Right atrium auricular region (tissue), 2 donors: Measurements from ENCODE around the gene BATF2. TPM values are rescaled to one million over a fixed set of nuclear protein-coding genes. Genes with fewer than 3 reads are reported as not detected.
"Not testable (repeated sequence)": the region's sequence is repeated elsewhere in the genome, so short reads cannot be mapped to it uniquely, and the experiment has no call there.

ENCODE experiments used
- DNase-seq: peaks from one replicate; pipeline ENCODE4 v3.0.0-alpha.2; 2019; ENCODE audit warnings: low spot score
- H3K27ac ChIP-seq, 2 donors: fragments of 200-600 bp; sonication (generic); 1 replicate in 1 of 2; 2 replicates in 1 of 2; pipeline ENCODE4 v1.5.1; 2016 to 2019
- H3K27me3 ChIP-seq, 2 donors: fragments of 200-600 bp; sonication (generic); one replicate each; pipeline versions ENCODE4 v1.5.1 to v1.6.0; 2017 to 2019
- H3K36me3 ChIP-seq: fragments of 200-600 bp; sonication (generic); one replicate; pipeline ENCODE4 v1.5.1; 2016
- H3K4me1 ChIP-seq, 2 donors: fragments of 200-600 bp; sonication (generic); one replicate each; pipeline versions ENCODE4 v1.5.1 to v1.6.0; 2017 to 2019
- H3K4me3 ChIP-seq, 2 donors: fragments of 200-600 bp; sonication (generic); 1 replicate in 1 of 2; 2 replicates in 1 of 2; pipeline ENCODE4 v1.5.1; 2017 to 2019; ENCODE audit warnings: mild to moderate bottlenecking in 1 of 2, moderate library complexity in 1 of 2
- H3K9me3 ChIP-seq, 2 donors: fragments of 200-600 bp; sonication (generic); one replicate each; pipeline ENCODE4 v1.5.1; 2019
- total RNA-seq, 2 donors: library from RNA; depleted of rRNA; stranded (reverse); fragments of >200 nt; gene quantifications; one replicate each; pipeline ENCODE4 v1.1.0, GENCODE V29; 2016
- TF ChIP-seq, protein P1 (sequence below), 2 donors: fragments of 200-600 bp; sonication (generic); IDR thresholded peaks; one replicate each; pipeline ENCODE4 v1.5.1; 2019; ENCODE audit warnings: antibody characterized with exemption in 2 of 2

BATF2 gene
- total RNA-seq, 2 donors from 2014 or later = 1.1 to 1.6 TPM

DNA sequence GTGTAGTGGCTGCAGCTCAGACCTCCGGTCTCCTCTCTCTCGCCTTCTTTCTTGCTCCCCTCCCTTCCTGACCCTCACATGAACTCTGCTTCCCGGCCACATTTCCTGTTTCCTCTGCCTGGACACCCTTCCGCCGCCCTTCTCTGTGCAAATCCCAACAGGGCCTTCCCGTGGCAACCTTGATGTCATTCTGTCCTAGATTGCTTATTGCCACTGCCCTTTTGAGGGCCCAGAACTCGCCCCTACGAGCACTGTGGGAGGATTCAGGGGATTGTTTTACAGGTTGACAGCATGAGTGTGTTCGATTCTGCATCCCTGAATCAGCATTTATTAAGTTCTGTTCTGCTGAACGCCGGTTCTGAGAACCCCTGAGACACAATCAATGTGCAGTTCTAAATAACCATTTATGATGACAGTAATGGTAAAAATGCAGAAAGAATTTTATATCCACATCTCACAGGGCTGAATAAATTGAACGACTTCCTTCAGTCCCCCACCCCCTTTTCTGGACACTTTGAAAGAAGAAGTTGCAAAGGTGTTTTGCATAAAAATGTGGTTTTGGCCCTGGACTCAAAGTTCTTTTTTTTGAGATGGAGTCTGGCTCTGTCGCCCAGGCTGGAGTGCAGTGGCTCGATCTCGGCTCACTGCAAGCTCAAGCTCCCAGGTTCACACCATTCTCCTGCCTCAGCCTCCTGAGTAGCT is 6.4 kb downstream of the BATF2 start:
- H3K4me3 ChIP-seq = peak overlapping the region in 1 of 2 donors; percentile 3
- TF ChIP-seq, protein P1, sequence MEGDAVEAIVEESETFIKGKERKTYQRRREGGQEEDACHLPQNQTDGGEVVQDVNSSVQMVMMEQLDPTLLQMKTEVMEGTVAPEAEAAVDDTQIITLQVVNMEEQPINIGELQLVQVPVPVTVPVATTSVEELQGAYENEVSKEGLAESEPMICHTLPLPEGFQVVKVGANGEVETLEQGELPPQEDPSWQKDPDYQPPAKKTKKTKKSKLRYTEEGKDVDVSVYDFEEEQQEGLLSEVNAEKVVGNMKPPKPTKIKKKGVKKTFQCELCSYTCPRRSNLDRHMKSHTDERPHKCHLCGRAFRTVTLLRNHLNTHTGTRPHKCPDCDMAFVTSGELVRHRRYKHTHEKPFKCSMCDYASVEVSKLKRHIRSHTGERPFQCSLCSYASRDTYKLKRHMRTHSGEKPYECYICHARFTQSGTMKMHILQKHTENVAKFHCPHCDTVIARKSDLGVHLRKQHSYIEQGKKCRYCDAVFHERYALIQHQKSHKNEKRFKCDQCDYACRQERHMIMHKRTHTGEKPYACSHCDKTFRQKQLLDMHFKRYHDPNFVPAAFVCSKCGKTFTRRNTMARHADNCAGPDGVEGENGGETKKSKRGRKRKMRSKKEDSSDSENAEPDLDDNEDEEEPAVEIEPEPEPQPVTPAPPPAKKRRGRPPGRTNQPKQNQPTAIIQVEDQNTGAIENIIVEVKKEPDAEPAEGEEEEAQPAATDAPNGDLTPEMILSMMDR (IDR thresholded peaks at IDR 0.05) = no peak
- H3K4me1 ChIP-seq = peaks cover 0 to 21% of the 10 kb centered on the region in 2 donors
- H3K36me3 ChIP-seq = no peaks in the 10 kb centered on the region
- DNase-seq = peak; percentile 73
- H3K27ac ChIP-seq = peak overlapping the region in 1 of 2 donors; percentile 45
- no peaks in the 10 kb centered on the region for H3K9me3 ChIP-seq
- H3K27me3 ChIP-seq = no peaks in the 10 kb centered on the region

DNA sequence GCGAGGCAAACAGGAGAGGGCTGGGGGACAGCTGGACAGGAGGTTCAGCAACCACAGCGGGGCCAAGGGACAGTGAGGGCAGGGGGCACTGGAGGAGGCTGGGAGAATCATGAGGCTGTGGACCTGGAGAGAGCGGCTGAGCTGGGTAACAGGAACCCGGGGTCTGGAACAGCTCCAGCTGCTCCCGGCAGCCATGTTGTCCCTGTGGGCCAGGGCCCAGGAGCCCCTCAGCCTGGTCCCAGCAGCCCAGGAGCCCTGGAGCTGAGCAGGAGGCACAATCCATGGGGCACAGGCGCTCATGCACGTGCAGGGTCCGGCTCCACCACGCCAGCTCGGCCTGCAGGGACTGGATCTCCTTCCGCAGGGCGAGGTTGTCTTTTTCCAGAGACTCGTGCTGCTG is 7.4 kb downstream of the BATF2 start:
- DNase-seq = no peak
- H3K36me3 ChIP-seq = no peaks in the 10 kb centered on the region
- TF ChIP-seq, protein P1 (IDR thresholded peaks at IDR 0.05) = no peak
- no peaks in the 10 kb centered on the region for H3K9me3 ChIP-seq
- peak overlapping the region; percentile 3 to 9 for H3K4me3 ChIP-seq
- H3K27ac ChIP-seq = peak overlapping the region in 1 of 2 donors; percentile 45
- peaks cover 0 to 21% of the 10 kb centered on the region in 2 donors for H3K4me1 ChIP-seq
- H3K27me3 ChIP-seq = no peaks in the 10 kb centered on the region

DNA sequence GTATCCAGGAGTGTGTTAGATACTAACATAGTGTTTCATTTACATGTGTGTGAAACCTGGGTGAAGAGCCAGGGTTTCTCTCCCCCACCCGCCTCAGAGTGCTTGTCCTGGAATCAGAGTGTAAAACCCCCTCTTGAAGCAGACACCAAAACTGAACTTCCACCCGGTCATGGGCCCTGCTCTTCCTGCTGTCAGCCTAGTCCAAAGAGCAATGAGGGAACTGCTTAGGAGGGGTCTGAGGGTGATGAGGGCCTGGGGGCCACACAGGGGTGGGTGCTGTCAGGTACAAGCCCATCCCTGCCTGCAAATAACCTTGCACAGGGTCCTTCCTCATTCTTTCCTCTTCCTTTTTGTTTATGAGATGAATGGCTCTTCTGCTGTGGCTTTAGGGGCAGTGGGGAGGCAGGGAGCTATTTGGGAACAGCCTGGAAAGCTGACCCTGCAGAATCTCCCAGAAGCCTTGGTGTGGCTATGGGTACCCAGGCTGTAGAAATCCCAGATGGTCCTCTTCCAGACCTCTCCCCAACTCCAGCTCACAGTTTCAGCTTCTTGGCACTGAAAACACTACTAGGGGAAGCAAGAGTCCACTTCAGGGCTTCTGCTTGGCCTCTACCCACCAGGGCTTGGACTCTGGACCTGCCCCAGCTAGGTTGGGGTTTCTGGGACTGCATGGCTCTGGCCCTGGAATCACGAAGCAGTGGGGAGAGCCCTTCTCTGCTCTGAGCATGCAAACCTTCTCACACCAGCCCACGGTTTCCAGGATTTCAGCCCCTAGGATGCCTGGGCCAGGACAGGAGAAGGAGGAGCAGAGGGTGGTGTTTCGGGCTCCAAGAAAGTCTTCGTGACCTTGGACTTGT is 8.5 kb downstream of the BATF2 start:
- peaks cover 0 to 21% of the 10 kb centered on the region in 2 donors for H3K4me1 ChIP-seq
- H3K36me3 ChIP-seq = no peaks in the 10 kb centered on the region
- DNase-seq = no peak
- H3K27ac ChIP-seq = no peak overlapping the region
- H3K4me3 ChIP-seq = no peak overlapping the region
- TF ChIP-seq, protein P1 (IDR thresholded peaks at IDR 0.05) = no peak
- H3K9me3 ChIP-seq = no peaks in the 10 kb centered on the region
- H3K27me3 ChIP-seq = no peaks in the 10 kb centered on the region

GRCh38 chr11:64983339-64983738 is 13.4 kb downstream of the BATF2 start:
- not testable (repeated sequence) for H3K4me1 ChIP-seq, H3K27ac ChIP-seq, H3K27me3 ChIP-seq, DNase-seq, H3K4me3 ChIP-seq, H3K9me3 ChIP-seq, H3K36me3 ChIP-seq

GRCh38 chr11:64976651-64977050 is 20.1 kb downstream of the BATF2 start:
- no peaks in the 10 kb centered on the region for H3K36me3 ChIP-seq
- H3K27me3 ChIP-seq = no peaks in the 10 kb centered on the region
- TF ChIP-seq, protein P1 (IDR thresholded peaks at IDR 0.05) = no peak
- H3K4me3 ChIP-seq = no peak overlapping the region
- H3K4me1 ChIP-seq = peaks cover 0 to 10% of the 10 kb centered on the region in 2 donors
- no peak overlapping the region for H3K27ac ChIP-seq
- H3K9me3 ChIP-seq = no peaks in the 10 kb centered on the region
- DNase-seq = no peak

GRCh38 chr11:64974124-64974523 is 22.6 kb downstream of the BATF2 start:
- Histone ChIP-seq H3K4me1 (peaks cover 0 to 14% of the 10 kb centered on the region in 2 donors), H3K4me3 (no peak overlapping the region), H3K9me3 (no peaks in the 10 kb centered on the region), H3K27me3 (no peaks in the 10 kb centered on the region), H3K27ac (no peak overlapping the region), H3K36me3 (no peaks in the 10 kb centered on the region)
- TF ChIP-seq, protein P1 (IDR thresholded peaks at IDR 0.05) = no peak
- no peak for DNase-seq
